Activated naive CD4-positive, alpha-beta T cell treated with anti-CD3 and anti-CD28 coated beads for 36 hours (primary cell): ENCODE results near the gene MYT1. TPM values are rescaled to one million over a fixed set of nuclear protein-coding genes. Genes with fewer than 3 reads are reported as not detected.
"Not testable (repeated sequence)": the region's sequence is repeated elsewhere in the genome, so short reads cannot be mapped to it uniquely, and the experiment has no call there.

Experiments used
- CTCF ChIA-PET: fragments of 350-600 bp; sonication (Branson Sonifier 250); formaldehyde crosslinking; loops from one replicate; lab custom pipeline; 2021; ENCODE audit warnings: antibody characterized with exemption; lab: Charles Lee
- DNase-seq: peaks from one replicate; pipeline ENCODE4 v3.0.0-alpha.2; 2020
- H3K27ac Mint-ChIP-seq: one replicate; pipeline ENCODE4 v1.8.0; 2021; ENCODE audit warnings: mild to moderate bottlenecking, mixed read lengths
- H3K27me3 Mint-ChIP-seq: one replicate; pipeline ENCODE4 v1.8.0; 2021; ENCODE audit warnings: low read depth, mixed read lengths
- H3K36me3 Mint-ChIP-seq: one replicate; pipeline ENCODE4 v1.8.0; 2021; ENCODE audit warnings: low read depth, mixed read lengths
- H3K4me1 Mint-ChIP-seq: one replicate; pipeline ENCODE4 v1.8.0; 2021; ENCODE audit warnings: low read depth, mixed read lengths
- H3K4me3 Mint-ChIP-seq: one replicate; pipeline ENCODE4 v1.8.0; 2021; ENCODE audit warnings: mild to moderate bottlenecking, moderate library complexity, mixed read lengths
- H3K9me3 Mint-ChIP-seq: one replicate; pipeline ENCODE4 v1.8.0; 2021; ENCODE audit warnings: mixed read lengths
- intact Hi-C: fragments of 100-400 bp; cut with micrococcal nuclease; formaldehyde crosslinking; loops from one replicate; pipeline ENCODE4 v1.15.1; 2023
- total RNA-seq, 2 experiments: library from RNA; stranded (reverse); gene quantifications; one replicate each; pipeline ENCODE4 v1.2.3, GENCODE V29; 2021

Gene MYT1
- total RNA-seq = under 1 TPM; 0.05 TPM

DNA sequence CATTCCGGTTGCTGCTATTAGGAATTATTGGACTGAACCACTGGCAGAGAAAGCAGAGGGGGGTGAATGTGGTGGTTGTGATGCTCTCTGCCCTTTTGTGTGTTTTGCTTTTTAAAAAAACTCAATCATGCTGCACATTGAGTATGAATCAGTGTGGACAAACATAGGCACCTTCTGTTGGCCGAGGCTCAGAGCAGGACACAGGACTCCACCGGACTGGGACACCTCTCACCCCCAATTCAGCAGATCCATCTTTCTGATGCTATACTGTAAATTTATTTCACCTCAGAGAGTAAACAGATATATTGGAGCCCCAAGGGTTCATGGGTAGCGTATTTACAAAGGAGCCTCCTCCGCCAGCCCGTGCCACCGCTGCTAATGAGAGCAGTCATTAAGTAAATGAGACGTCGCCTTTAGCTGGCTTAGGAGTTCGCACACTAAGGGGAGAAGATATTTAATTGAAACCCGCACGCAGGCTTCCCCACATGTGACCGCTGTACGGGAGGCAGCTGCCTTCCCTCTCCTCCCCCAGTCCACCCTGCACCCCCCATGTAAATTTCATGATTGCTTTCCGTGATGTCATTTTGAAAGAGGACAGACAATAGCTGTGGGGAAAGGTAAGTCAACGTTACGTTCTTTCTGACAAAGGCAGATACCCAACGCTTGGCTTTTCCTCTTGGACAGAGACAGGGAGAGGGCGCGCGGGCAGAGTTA lies at the start of gene MYT1:
TSS of gene MYT1 (plus strand) at position 330 of the 714 bp plus-strand sequence. CDS start 34,410 bp downstream, outside the sequence.
- H3K27me3 Mint-ChIP-seq = peaks cover 56% of the 10 kb centered on the region
- no peaks in the 10 kb centered on the region for H3K9me3 Mint-ChIP-seq
- DNase-seq = no peak
- H3K4me3 Mint-ChIP-seq = no peak within 1 kb of the TSS
- intact Hi-C loops = no loop called here
- H3K36me3 Mint-ChIP-seq = no peaks in the 10 kb centered on the region
- CTCF ChIA-PET = no interaction called here
- H3K27ac Mint-ChIP-seq = no peak within 1 kb of the TSS
- H3K4me1 Mint-ChIP-seq = no peaks in the 10 kb centered on the region

GRCh38 chr20:64115171-64115911 lies 48.9 kb upstream of the MYT1 start:
- intact Hi-C loops = no loop called here
- DNase-seq = no peak
- Mint-ChIP-seq H3K4me3 (no peak overlapping the region), H3K9me3 (no peaks in the 10 kb centered on the region), H3K4me1 (peaks cover 6% of the 10 kb centered on the region), H3K27ac (no peak overlapping the region), H3K27me3 (no peaks in the 10 kb centered on the region), H3K36me3 (no peaks in the 10 kb centered on the region)
- CTCF ChIA-PET = interaction anchor here (1.7 kb wide), 1 partner anchor 10 kb away, joined by 6 read pairs; no protein-coding TSS in a partner anchor

GRCh38 chr20:64116016-64116415 lies 48.2 kb upstream of the MYT1 start:
- CTCF ChIA-PET = no interaction called here
- intact Hi-C loops = no loop called here
- Mint-ChIP-seq H3K36me3 (no peaks in the 10 kb centered on the region), H3K27ac (no peak overlapping the region), H3K4me3 (no peak overlapping the region), H3K9me3 (no peaks in the 10 kb centered on the region), H3K27me3 (no peaks in the 10 kb centered on the region), H3K4me1 (peaks cover 8% of the 10 kb centered on the region)
- DNase-seq = no peak

GRCh38 chr20:64116541-64117431 lies 47.5 kb upstream of the MYT1 start:
- CTCF ChIA-PET = no interaction called here
- Mint-ChIP-seq H3K27ac (no peak overlapping the region), H3K4me3 (no peak overlapping the region), H3K36me3 (no peaks in the 10 kb centered on the region), H3K9me3 (no peaks in the 10 kb centered on the region), H3K4me1 (peaks cover 8% of the 10 kb centered on the region), H3K27me3 (no peaks in the 10 kb centered on the region)
- DNase-seq = no peak
- intact Hi-C loops = no loop called here

- H3K36me3 Mint-ChIP-seq, CTCF ChIA-PET, H3K9me3 Mint-ChIP-seq, H3K27me3 Mint-ChIP-seq, H3K4me3 Mint-ChIP-seq, H3K4me1 Mint-ChIP-seq, H3K27ac Mint-ChIP-seq, DNase-seq, intact Hi-C loops: not testable (repeated sequence)
These were observed 46.8 kb upstream of the MYT1 start for GRCh38 chr20:64117432-64117777.

DNA sequence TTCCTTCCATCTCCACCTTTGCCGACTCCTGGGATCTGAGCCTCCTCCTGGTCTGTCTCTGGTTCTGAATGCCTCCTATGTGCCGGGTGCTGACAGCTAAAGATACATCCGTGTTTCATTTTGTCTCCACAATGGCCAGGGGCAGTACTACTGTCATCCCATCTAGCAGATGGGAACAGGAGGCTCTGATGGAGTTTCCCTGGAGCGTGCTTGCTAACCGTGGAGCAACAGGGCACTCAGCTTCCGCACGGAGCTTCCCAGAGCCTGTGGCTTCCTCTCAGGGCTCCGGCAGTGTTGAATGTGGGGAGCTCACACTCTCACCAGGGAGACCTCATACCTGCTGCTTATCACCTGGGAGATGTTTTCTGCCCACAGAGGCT lies 45.0 kb upstream of the MYT1 start:
- no peaks in the 10 kb centered on the region for H3K27me3 Mint-ChIP-seq
- intact Hi-C loops = no loop called here
- H3K9me3 Mint-ChIP-seq = no peaks in the 10 kb centered on the region
- CTCF ChIA-PET = interaction anchor here (0.6 to 3.3 kb wide), 7 partner anchors 35 to 778 kb away, joined by 3 to 47 read pairs (median 4); partner anchors contain the start of genes LKAAEAR1 and TCEA2
- peaks cover 8% of the 10 kb centered on the region for H3K4me1 Mint-ChIP-seq
- no peak overlapping the region for H3K4me3 Mint-ChIP-seq
- DNase-seq = no peak
- no peak overlapping the region for H3K27ac Mint-ChIP-seq
- no peaks in the 10 kb centered on the region for H3K36me3 Mint-ChIP-seq

DNA sequence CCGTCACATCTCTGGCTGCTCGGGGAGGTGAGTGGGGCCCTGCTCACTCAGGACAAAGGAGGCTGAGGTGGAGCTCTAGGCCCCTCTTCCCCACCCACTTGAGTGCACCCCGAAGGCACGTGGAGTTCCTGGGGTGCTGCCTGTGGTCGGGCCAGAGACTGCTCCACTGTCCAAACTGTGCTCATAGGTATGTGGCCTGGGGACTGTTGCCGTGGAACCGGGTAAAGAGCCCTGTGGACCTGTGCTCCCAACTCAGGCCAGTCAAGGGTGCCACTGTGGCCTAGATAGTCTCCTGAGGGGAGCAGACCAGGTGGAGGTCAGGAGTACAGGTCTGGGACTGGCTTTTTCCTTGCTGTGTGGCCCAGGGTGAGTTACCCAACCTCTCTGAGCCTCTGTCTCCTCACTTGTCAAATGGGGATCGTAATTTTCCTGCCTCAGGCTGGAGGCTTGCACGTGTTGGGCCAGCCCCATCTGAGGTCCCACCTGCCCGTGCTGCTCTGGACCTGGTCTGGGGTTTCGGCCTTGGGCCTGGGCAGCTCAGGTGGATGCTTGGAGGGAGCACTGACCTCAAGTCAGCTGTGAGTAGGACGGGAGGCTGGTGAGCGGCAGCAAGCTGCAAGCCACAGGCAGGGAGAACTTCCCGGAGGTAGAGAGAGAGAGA lies 44.4 kb upstream of the MYT1 start:
- Mint-ChIP-seq H3K36me3 (no peaks in the 10 kb centered on the region), H3K9me3 (no peaks in the 10 kb centered on the region), H3K27ac (peak overlapping the region; percentile 72), H3K27me3 (no peaks in the 10 kb centered on the region), H3K4me1 (peaks cover 8% of the 10 kb centered on the region), H3K4me3 (no peak overlapping the region)
- intact Hi-C loops = loop anchor here (1.0 kb wide), 3 partner anchors 37 to 140 kb away; no protein-coding TSS in a partner anchor
- no peak for DNase-seq
- CTCF ChIA-PET = interaction anchor here (0.6 to 3.3 kb wide), 21 partner anchors 8 to 778 kb away, joined by 3 to 47 read pairs (median 4); partner anchors contain the start of genes LKAAEAR1, OPRL1, PRPF6 and PTK6

GRCh38 chr20:64121586-64121985 lies 42.7 kb upstream of the MYT1 start:
- no peaks in the 10 kb centered on the region for H3K9me3 Mint-ChIP-seq
- no peak overlapping the region for H3K4me3 Mint-ChIP-seq
- intact Hi-C loops = no loop called here
- DNase-seq = no peak
- H3K27ac Mint-ChIP-seq = no peak overlapping the region
- CTCF ChIA-PET = interaction anchor here (3.0 to 3.3 kb wide), 2 partner anchors 38 to 83 kb away, joined by 39 to 47 read pairs; partner anchors contain the start of gene LKAAEAR1
- peaks cover 8% of the 10 kb centered on the region for H3K4me1 Mint-ChIP-seq
- H3K27me3 Mint-ChIP-seq = no peaks in the 10 kb centered on the region
- no peaks in the 10 kb centered on the region for H3K36me3 Mint-ChIP-seq

DNA sequence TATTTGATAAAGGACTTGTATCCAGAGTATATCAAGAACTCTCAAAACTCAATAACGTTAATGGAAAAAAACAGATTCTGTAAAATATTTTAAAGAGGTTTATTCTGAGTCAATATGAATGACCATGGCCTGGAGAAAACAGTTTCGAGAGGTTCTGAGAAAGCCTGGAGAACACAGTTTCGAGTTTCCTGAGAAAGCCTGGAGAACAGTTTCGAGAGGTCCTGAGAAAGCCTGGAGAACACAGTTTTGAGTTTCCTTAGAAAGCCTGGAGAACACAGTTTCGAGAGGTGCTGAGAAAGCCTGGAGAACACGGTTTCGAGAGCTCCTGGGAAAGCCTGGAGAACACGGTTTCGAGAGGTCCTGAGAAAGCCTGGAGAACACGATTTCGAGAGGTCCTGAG lies 41.3 kb upstream of the MYT1 start:
- H3K9me3 Mint-ChIP-seq, H3K4me1 Mint-ChIP-seq, DNase-seq, H3K27me3 Mint-ChIP-seq, H3K27ac Mint-ChIP-seq, H3K36me3 Mint-ChIP-seq, H3K4me3 Mint-ChIP-seq, intact Hi-C loops: not testable (repeated sequence)
- CTCF ChIA-PET = interaction anchor here (0.6 kb wide), 1 partner anchor 42 kb away, joined by 3 read pairs; no protein-coding TSS in a partner anchor

GRCh38 chr20:64123517-64123916 lies 40.7 kb upstream of the MYT1 start:
- H3K27ac Mint-ChIP-seq, H3K9me3 Mint-ChIP-seq, DNase-seq, H3K36me3 Mint-ChIP-seq, H3K27me3 Mint-ChIP-seq, intact Hi-C loops, CTCF ChIA-PET, H3K4me3 Mint-ChIP-seq, H3K4me1 Mint-ChIP-seq: not testable (repeated sequence)

GRCh38 chr20:64129146-64129782 lies 35.0 kb upstream of the MYT1 start:
- H3K9me3 Mint-ChIP-seq = no peaks in the 10 kb centered on the region
- intact Hi-C loops = no loop called here
- no peak overlapping the region for H3K27ac Mint-ChIP-seq
- H3K4me1 Mint-ChIP-seq = no peaks in the 10 kb centered on the region
- H3K4me3 Mint-ChIP-seq = no peak overlapping the region
- H3K36me3 Mint-ChIP-seq = no peaks in the 10 kb centered on the region
- CTCF ChIA-PET = interaction anchor here (0.7 kb wide), 1 partner anchor 687 kb away, joined by 3 read pairs; no protein-coding TSS in a partner anchor
- DNase-seq = no peak
- peaks cover 6% of the 10 kb centered on the region for H3K27me3 Mint-ChIP-seq
